Measurements from ENCODE around the gene MPND.

Gene MPND, protein sequence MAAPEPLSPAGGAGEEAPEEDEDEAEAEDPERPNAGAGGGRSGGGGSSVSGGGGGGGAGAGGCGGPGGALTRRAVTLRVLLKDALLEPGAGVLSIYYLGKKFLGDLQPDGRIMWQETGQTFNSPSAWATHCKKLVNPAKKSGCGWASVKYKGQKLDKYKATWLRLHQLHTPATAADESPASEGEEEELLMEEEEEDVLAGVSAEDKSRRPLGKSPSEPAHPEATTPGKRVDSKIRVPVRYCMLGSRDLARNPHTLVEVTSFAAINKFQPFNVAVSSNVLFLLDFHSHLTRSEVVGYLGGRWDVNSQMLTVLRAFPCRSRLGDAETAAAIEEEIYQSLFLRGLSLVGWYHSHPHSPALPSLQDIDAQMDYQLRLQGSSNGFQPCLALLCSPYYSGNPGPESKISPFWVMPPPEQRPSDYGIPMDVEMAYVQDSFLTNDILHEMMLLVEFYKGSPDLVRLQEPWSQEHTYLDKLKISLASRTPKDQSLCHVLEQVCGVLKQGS

DNA sequence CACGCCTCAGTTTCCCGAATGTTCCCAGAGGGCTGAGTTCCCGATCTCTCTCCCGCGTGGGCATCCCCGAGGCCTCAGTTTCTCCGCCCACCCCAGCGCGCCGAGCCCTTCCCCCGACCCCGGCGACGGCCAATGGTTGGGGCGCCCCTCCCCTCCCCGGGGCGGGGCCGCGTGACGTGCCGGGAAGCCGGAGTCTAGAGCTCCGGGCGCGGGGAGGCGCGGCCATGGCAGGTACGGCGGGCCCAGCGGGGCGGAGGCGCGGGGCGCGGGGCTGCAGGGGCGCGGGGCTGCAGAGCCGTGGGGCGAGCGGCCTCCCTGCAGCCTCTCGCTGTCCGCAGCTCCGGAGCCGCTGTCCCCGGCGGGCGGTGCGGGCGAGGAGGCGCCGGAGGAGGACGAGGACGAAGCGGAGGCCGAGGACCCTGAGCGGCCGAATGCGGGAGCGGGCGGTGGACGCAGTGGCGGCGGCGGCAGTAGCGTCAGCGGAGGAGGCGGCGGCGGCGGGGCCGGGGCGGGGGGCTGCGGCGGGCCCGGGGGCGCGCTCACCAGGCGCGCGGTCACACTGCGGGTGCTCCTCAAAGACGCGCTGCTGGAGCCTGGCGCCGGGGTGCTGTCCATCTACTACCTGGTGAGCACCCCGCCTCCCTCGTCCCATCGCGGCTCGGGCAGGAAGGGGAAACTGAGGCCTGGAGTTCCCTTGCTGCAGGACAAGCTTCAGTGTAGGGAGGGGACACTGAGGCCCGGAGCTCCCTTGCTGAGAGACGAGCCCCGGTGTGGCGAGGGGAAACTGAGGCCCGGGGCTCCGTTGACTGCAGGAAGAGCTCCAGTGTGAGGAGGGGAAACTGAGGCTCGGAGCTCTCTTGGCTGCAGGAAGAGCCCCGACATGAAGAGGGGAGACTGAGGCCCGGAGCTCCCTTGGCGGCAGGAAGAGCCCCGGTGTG is at the start of gene MPND:
TSS of gene MPND (plus strand) at position 193 of the 938 bp plus-strand sequence. CDS start at position 225, 32 bp downstream.
- peak; percentile 96 for DNase-seq

DNA sequence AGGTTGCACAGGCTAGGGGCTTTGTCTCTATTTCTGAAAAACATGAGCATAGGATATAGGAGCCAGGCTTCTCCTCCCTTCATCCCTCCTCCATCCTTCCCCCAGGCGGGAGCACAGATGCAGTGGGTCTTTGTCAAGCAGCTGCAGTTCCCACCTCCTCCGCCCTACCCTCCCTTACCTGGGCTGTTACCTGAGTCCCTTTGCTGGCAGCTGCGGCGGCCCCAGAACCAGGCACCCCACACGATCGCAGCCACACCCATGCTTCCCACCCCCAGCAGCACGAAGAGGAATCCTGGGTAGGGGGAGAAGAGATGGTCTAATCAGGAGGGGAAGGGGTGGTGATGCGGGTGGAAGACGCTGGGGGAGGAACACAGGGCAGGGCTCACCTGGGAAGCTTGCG is 49.0 kb upstream of the MPND start:
- DNase-seq = no peak

DNA sequence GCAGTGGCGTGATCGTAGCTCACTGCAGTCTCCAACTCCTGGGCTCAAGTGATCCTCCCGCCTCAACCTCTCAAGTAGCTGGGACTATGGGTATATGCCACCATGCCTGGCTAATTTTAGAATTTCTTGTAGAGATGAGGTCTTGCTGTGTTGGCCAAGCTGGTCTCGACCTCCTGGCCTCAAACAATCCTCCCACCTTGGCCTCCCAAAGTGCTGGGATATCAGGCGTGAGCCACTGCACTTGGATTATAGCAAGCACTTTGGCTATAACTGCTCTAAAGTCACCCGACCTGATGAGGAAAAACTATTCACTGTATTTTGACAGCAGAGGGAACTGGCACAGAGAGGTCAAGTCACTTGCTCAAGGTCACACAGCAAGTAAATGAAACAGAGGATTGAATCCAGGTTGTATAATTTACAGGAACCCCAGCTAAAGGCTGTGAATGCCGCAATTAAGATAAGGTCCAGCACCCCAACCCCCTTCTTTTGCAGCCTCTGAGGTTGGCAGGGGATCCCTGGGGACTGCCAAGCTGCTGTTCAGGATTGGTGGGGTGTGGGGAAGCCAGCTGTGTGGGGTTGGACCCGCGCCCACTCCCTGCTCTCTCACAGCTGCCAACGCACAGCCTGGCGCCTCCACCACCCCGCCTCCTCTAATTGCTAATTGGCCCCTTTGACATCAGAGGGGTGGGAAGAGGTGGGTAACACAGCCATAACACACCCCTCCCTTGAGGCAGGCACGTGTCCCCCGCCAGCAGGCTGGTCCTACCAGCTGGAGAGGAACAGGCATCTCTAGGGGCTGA is 47.2 kb upstream of the MPND start:
- no peak for DNase-seq

DNA sequence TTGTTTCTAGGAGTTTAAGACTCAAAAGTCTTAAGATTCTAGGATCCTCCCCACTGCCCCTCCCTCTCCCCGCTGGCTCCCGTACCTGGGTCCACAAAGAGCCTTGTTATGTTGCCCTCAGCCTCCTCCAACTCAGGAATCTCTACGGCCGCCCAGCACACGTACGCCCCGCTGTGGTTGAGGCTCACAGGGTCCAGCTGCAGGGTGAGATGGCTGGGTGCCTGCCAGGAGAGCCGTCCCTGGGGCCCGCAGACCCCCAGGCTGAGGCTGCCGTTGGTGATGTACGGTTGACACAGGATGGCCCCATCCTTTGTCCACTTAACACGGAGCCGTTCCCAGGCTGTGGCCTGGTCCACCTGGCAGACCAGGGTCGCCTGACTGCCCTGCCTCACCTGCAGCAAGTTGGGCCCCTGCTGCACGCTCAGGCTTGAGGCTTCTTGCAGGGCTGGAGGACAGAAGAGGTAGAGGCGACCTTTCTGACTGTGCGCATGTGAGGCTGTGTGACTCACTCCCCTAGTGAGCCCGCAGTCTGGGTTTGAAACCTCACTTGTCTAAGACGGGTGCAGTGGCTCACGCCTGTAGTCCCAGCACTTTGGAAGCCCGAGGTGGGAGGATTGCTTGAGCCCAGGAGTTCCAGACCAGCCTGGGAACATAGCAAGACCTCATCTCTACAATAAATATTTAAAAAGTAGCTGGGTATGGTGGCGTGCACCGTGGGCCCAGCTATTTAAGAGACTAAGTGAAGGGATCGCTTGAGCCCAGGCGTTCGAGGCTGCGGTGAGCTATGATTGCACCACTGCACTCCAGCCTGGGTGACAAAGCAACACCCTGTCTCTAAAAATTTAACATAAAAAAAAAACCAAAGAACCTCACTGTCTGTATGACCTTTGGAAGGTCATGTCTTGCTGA is 45.2 kb upstream of the MPND start:
- DNase-seq = peak; percentile 30

DNA sequence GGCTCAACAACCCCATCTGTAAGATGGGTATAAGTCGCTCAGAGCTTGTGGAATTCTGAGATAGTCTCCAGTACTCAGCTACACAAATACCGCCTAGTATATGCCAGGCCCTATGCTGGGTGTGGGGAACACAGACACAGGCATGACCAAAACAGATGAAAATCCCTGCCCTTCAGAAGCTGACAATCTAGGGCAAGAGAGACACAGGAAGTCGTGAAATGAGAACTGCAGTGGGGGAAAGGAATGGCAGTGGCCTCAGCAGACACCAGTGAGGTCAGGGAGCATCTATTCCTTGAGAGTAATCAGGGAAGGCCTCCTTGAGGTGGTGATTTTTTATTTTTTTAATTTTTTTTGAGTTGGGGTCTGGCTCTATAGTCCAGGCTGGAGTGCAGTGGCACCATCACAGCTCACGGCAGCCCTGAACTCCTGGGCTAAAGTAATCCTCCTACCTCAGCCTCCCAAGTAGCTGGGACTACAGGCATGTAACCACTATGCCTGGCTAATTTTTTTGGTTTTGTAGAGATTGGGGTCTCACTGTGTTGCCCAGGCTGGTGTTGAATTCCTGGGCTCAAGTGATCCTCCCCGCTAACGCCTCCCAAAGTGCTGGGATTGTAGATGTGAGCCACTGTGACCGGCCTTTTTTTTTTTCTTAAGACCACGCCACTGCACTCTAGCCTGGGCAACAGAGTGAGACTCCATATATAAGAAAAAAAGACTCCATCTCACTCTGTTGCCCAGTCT is 44.4 kb upstream of the MPND start:
- peak; percentile 22 for DNase-seq

DNA sequence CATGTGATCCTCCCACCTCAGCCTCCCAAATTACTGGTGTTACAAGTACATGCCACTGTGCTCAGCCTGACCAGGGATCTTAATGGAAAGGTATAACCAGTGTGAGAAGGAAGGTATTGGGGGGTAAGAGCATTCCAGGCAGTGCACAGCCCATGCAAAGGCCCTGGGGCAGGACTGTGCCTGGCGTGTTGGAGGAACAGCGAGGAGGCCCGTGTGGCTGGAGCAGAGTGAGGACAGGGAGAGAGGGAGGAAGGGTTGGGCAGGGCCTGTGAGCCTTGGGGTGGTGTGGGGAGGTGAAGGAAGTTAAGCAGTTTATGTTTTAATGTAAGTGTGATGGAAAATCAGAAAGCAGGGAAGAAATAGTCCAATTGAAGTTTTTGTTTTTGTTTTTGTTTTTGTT is 42.8 kb upstream of the MPND start:
- DNase-seq = no peak

DNA sequence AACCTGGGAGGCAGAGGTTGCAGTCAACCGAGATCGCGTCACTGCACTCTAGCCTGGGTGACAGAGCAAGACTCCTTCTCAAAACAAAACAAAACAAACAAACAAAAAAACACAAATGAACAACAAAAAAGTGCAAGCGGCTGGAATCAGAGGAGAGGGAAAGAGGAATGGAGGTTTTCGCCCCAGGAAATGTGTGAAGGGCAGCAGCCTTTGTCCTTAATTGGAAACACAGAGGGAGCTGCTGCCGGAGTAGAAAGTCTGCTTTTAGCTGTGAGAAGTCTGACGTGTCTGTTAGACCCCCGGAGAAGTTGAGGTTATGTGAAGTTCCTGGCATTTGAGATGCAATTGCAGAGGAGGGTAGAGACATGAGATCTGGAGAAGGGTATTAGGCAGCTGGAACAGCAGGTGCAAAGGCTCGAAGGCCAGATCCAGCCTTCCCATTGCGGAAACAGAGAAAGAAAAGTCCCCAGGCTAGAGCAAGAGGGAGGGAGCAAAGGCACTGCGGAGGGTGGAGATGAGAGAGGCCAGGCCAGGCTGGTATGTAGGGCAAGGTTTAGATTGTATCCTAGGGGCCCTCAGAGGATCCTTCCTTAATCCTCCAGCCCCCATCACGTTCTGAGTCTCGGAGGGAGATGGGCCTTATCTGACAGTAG is 41.6 kb upstream of the MPND start:
- no peak for DNase-seq

DNA sequence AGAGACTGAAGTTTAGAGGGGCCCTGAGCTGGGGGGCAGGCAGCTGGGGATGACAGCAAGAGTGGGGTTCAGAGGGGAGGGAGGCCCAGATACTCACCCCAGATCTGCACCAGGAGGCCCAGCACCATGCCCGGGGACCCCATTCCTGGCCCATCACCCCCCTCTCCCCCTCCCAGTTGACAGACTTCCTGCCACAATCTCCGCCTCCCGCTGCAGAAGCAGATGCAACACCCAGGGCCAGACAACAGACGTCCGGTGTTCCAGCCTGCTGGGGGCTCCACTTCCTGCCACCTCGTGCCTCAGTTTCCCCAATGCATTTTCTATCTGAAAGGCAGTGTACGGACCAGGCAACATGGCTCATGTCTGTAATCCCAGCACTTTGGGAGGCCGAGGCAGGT is 41.1 kb upstream of the MPND start, which contains the start of gene TMIGD2:
TSS of gene TMIGD2 (minus strand) at position 147 of the 398 bp plus-strand sequence. CDS start at position 143, 4 bp downstream.
- no peak for DNase-seq

DNA sequence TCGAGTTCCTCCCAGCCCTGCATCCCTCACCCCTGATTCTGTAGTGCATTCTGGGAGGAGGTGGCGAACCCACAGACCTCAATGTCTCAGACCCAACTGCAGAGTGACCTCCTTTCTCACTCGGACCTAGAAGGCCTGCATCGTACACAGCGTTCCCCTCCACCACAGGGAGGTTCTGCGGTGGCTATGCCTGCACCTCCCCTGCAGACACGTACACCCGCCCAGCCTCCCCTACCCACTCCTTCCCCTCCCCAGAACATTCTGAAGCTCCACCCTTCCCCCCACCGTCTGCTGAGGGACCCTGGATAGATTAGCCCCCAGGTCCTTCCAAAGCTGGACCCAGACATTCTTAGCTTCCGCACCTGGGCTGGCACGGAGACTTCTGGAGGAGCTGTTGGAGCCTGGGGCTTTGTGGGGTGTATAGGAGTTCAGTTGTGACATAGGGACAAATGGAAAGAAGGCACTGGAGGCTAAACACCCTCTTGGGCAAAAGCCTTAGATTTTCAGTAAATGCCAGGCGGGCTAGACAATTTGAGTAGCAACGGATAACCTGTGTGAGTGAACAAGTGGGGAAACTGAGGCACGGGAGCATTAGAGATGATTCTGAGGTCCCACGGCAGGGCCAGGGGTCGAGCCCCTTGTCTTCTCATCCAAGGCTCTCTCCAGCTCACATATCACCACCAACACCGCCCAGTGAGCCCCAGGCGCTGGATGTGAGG is 39.4 kb upstream of the MPND start:
- DNase-seq = no peak

DNA sequence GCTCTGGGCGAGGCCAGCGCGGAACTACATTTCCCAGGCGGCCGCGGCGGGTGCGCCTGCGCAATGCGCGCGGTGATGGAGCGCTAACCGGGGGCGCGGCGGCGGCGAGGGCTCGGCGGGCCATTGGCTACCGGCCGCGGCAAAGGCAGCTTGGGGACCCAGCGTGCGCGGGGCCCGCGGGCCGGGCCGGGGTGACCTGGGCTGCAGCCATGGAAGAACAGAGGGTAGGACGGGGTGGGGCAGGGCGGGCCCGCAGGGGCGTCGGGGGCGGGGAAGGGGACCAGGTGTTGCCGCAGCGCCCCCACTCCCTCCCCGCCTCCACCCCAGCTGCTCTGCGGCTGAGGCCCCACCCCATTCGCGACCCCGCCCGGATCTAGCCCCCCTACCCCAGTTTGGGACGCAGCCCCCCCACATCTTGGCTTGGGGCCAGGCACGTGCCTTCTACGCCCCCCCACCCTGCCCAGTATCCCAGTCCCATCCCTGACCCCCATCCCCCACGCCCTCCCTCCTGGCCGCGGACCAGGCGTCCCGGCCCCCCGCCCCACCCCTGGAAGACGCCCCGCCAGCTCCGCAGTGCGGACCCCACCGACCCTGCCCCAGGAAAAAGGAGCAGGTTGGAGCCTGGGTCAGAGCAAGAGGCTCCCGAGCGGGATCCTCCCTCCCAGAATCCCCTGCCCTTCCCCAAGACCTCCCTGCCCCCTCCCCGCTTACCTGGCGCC is 38.7 kb upstream of the MPND start, which contains the start of gene FSD1:
TSS of gene FSD1 (plus strand) at position 61 of the 719 bp plus-strand sequence. CDS start at position 210, 149 bp downstream.
- DNase-seq = peak; percentile 88

DNA sequence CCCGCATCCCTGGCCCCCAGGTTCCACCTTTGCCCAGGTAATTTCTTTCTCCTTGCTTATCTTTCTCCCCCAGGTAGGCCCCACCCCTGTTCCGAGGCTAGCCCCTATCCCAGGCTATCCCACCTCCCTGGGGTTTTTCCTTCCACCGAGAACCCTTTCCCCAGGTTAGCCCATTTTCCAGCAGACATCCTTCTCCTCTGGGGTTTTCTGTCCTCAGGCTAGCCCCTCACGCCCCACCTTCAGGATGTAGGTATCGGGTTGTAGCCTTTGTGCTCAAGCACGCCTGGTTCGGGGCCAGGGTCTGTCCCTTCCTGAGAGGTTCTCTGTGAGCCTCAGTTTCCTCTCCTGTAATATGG is 38.1 kb upstream of the MPND start:
- DNase-seq = no peak

DNA sequence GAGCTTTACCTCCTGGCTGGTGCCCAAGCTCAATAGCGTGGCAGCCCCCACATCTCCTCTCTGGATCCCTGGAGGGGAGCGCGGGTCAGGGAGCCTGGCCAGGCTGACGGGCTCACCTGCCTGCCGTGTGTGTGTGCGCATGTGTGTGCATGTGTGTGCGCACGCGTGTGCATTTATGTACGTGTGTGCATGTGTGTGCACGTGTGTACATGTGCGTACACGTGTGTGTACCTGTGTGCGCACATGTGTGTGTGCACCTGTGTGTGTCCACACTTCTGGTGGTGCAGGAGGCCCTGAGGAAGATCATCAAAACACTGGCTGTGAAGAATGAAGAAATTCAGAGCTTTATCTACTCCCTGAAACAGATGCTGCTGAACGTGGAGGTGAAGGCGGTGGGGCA is 37.7 kb upstream of the MPND start:
- DNase-seq = no peak

DNA sequence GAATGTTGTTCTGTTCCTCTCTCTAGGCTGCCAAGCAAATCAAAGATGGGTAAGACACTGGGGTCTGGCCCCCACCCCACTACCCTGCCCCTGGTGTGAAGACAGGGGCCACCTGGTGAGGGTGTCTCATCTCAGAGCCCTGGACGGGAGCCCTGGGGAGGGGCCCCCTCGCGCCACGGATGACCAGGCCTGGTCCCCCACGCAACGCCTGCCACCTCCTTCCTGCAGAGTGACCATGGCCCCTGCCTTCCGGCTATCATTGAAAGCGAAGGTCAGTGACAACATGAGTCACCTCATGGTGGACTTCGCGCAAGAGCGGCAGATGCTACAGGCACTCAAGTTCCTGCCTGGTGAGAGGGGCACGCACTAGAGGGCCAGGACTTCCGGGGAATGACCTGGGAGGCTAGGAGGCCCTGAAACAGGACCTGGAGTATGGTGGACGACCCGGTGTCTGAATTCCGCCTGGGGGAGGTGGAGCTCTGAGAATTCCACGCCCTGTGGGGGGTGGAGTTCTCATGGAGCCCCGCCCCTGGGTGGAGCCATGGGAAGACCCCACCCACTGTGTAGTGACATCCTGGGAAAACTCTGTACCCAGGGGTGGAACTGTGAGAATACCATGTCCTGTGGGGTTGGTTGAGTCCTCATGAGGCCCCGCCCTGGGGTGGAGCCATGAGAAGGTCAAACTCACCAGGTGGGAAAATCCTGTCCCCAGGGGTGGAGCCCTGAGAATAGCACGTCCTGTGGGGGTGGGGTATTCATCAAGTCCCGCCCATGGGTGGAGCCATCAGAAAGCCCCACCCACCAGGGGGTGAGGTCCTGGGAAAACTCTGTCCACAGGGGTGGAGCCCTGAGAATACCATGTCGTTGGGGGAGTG is 32.9 kb upstream of the MPND start:
- no peak for DNase-seq

DNA sequence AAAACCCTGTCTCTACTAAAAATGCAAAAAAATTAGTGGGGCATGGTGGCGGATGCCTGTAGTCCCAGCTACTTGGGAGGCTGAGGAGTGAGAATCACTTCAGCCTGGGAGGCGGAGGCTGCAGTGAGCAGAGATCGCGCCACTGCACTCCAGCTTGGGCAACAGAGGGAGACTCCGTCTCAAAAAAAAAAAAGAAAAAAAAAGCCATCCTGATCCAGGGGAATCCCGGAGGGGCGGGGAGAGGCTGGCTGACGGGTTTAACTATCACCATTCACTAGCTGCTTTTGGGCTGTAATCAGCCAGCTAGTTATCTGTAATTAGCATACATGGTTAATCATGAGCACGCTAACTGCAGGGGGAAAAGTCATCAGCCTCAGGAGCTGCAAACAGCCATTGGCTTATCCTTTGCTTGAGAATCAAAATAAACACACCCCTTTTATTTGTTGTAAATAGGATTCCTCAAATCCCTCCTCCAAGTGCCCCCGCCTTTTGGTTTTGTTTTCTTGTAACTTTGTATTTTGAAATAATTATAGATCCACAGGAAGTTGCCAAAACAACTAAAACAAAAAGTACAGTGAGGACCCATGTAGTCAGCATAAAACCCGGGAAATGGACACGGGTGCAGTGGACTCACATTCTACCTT is 29.4 kb upstream of the MPND start:
- no peak for DNase-seq

DNA sequence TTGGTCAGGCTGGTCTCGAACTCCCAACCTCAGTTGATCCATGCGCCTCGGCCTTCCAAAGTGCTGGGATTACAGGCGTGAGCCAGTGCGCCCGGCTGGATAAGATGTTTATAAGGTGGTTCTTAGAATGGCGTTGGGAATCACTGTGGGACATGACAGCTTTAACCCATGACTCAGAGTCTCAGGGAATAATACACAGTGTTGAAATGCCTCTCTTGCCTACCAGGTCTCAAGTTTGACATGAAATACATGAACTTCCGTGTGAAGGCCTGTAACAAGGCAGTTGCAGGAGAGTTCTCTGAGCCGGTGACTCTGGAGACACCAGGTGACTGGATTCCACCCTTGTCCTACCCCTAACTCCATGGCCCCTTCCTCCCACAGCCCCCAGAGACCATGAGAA is 26.4 kb upstream of the MPND start:
- no peak for DNase-seq

DNA sequence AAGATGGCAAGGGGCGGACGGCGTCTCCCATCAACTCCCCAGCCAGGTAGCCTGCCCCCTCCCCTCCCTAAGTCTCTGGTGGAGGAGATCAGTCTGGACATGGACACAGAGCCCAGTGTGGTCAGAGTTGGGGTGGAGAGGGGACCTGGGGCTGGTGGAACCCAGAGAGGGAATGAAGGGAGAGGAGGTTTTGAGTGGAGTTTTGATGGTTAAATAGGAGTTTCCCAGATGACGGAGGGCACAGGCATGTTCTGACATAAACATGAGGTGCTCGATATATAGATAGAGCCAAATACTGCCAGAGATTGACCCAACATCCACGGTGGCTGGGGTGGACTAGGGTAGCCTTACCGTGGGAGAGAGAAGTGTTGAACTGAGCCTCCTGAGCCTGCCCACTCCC is 24.9 kb upstream of the MPND start:
- DNase-seq = no peak

DNA sequence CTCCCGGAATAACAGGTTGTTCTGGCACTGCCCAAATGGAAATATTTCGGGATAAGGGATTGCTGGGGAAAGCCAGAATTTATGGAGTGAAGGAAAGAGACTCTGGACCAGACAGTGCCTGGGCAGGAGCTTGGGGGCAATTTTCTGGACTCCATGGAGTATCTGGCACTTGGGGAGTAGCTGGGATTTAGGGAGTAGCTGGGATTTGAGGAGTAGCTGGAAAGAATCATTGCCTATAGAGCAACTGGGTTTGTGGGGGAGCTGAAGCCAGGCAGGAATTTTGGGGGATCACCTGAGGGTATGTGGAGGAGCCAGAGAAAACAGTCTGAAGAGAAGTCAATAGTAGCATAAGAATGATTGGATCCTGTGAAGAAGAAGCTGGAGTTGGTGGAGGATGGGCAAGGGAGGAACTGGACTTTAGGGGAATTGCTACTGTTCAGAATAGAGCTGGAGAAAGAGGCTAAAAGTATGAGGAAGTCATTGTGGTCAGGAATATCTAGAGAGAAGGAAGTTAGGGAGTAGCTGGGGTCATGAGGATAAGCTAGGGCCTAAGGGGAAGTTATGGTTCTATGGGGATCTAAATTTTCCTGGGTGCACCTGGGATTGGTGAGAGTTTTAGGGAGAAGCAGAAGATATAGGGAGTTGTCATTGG is 24.2 kb upstream of the MPND start:
- DNase-seq = no peak
